ENCODE results near the gene PFDN4. TPM values are rescaled to one million over a fixed set of nuclear protein-coding genes. Genes with fewer than 3 reads are reported as not detected.
A peak's percentile ranks its signal among the peaks of the same experiment; 100 is the strongest.

PFDN4 gene
- total and polyA plus RNA-seq, 2 of the 13 experiments (the other 11 are each of a cell fraction or from before 2014, with no cell fraction given): 59.8 to 227 TPM

DNA sequence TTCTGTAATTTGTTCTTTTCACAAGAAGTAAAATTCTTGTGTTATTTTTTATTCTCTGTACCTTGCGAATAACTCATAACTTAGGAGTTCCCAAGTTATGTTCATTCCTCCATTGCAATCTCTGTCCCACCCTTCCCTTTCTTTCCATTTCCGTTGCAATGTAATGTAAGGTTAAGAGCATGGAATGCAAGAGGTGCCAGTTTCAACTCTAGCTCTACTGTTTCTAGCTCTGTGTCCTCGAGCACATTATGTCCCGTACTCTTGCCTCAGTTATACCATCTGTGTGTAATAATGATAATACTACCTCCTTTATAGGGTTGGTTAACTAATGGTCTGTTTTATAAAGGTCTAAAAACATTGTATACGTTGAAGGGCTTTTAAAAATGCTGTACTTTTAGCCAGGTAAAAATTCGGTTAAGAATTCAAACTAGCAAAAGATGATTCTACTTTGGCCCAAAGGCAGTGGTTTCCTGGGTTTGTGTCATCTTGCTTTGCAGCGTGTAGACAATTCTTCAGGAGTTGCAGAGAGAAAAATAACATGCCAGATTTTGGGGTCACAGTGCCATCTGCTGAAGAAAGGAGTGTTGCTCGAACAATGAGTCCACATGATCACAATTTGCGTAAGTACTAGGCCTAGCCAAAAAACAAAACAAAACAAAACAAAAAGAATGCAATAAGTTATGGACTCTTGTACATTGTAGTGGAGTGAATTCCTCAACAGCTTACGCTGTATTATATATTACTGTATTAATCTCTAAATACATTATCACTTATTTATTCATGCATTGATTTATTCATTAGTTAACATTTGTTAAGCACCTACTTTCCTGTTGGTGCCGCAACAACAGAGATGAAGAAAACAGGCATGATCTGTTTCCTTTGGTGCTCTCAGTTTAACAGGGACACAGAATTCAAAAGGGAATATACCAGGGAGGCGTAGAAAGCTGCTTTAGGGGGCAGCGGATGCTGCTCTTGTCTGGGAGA is 10.0 kb upstream of the PFDN4 start (continued):
- TF ChIP-seq ZNF775 (CRISPR knock-in tag; IDR thresholded peaks at IDR 0.05; ENCODE audit: borderline replicate concordance) (no peak), EED (CRISPR knock-in tag; IDR thresholded peaks at IDR 0.05) (no peak), ZNF713 (CRISPR knock-in tag; IDR thresholded peaks at IDR 0.05) (no peak), ZNF331 (CRISPR knock-in tag; IDR thresholded peaks at IDR 0.05) (peak; percentile 58; the same call in 1 of the 2 replicates), ZNF780A (CRISPR knock-in tag; IDR thresholded peaks at IDR 0.05) (no peak), RERE (CRISPR knock-in tag; IDR thresholded peaks at IDR 0.05; ENCODE audit: low read depth) (no peak), ZNF260 (CRISPR knock-in tag; IDR thresholded peaks at IDR 0.05; ENCODE audit: borderline replicate concordance, low read depth) (no peak), ZNF672 (CRISPR knock-in tag; IDR thresholded peaks at IDR 0.05) (no peak), ZNF256 (CRISPR knock-in tag; conservative IDR thresholded peaks at IDR 0.05) (no peak), KLF13 (CRISPR knock-in tag; IDR thresholded peaks at IDR 0.05) (no peak), ZFP36 (IDR thresholded peaks at IDR 0.05; ENCODE audit: borderline replicate concordance, low read depth, low read length, partially characterized antibody) (peak; percentile 7), ZFP41 (CRISPR knock-in tag; IDR thresholded peaks at IDR 0.05; ENCODE audit: borderline replicate concordance) (no peak), ZNF264 (CRISPR knock-in tag; IDR thresholded peaks at IDR 0.05) (no peak), REPIN1 (CRISPR knock-in tag; IDR thresholded peaks at IDR 0.05; ENCODE audit: borderline replicate concordance, low read depth) (peak; percentile 45; the same call in 1 of the 2 replicates), KMT2A (CRISPR knock-in tag; IDR thresholded peaks at IDR 0.05) (no peak), NFE2 (CRISPR knock-in tag; IDR thresholded peaks at IDR 0.05) (no peak)
- TF ChIP-seq, protein P1, sequence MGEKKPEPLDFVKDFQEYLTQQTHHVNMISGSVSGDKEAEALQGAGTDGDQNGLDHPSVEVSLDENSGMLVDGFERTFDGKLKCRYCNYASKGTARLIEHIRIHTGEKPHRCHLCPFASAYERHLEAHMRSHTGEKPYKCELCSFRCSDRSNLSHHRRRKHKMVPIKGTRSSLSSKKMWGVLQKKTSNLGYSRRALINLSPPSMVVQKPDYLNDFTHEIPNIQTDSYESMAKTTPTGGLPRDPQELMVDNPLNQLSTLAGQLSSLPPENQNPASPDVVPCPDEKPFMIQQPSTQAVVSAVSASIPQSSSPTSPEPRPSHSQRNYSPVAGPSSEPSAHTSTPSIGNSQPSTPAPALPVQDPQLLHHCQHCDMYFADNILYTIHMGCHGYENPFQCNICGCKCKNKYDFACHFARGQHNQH (CRISPR knock-in tag; IDR thresholded peaks at IDR 0.05): peak; percentile 49; the same call in 1 of the 2 replicates
- TF ChIP-seq, protein P2, sequence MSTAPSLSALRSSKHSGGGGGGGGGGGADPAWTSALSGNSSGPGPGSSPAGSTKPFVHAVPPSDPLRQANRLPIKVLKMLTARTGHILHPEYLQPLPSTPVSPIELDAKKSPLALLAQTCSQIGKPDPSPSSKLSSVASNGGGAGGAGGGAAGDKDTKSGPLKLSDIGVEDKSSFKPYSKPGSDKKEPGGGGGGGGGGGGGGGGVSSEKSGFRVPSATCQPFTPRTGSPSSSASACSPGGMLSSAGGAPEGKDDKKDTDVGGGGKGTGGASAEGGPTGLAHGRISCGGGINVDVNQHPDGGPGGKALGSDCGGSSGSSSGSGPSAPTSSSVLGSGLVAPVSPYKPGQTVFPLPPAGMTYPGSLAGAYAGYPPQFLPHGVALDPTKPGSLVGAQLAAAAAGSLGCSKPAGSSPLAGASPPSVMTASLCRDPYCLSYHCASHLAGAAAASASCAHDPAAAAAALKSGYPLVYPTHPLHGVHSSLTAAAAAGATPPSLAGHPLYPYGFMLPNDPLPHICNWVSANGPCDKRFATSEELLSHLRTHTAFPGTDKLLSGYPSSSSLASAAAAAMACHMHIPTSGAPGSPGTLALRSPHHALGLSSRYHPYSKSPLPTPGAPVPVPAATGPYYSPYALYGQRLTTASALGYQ (CRISPR knock-in tag; IDR thresholded peaks at IDR 0.05): no peak
